Testis (tissue), 2 donors: ENCODE results near the gene FRMD3.

Experiments used
- POLR2A ChIP-seq: fragments of 450-650 bp; IDR thresholded peaks from one replicate; pipeline ENCODE4 v1.6.1; 2017; ENCODE audit warnings: antibody characterized with exemption, mild to moderate bottlenecking, moderate library complexity
- TF ChIP-seq, protein P1 (sequence below), 3 experiments: fragments of 450-650 bp in 2 of 3; fragments of 200-600 bp in 1 of 3; sonication (generic) in 1 of 3; IDR thresholded peaks; one replicate each; pipeline ENCODE4 v1.5.1; 2016 to 2019; ENCODE audit warnings: antibody characterized with exemption in 3 of 3, mild to moderate bottlenecking in 2 of 3, moderate library complexity in 1 of 3

DNA sequence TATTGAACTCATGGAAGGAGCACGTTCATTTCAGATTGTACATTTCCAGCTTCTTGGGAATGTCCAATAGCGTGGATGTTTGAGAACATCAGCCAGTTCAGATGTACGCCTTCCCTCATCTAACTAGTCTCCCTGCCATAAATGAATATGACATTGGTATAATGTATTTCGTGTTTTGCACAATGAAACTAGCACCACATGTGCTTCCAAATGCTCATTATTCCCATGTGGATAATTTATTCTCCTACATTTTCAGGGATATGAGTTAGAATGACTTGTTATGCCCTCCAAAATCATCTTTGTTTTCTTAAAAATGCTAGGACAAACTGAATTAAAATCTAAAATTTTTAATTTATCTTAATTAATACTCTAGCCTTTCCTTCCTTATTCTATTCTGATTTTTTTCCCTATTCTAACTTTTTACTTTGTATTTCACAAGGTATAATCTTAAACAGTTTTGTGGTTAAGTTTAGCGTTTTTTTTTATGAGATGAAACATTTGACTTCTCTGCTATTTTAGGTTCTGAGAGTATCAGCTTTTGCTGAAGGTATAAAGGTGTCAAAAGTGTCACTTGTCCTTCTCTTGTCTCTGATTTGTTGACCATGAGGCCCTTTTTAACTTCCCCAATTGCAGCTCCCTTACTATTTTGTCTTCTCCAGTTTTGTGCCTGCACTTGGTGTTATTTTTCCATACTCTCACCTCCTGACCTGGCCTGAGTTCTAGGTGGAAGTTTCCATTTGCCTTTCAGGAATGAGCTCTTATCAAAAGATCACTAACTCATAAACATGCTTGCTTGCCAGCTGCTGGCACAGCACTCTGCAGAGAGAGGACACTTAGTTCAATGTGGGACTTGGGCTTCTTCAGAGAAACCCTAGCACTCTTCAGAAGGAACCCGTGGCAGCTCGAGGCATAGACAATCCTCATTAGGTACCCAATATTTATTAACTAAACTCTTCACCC, 106.8 kb downstream of the FRMD3 start:
- TF ChIP-seq POLR2A, result no peak
- TF ChIP-seq, protein P1, sequence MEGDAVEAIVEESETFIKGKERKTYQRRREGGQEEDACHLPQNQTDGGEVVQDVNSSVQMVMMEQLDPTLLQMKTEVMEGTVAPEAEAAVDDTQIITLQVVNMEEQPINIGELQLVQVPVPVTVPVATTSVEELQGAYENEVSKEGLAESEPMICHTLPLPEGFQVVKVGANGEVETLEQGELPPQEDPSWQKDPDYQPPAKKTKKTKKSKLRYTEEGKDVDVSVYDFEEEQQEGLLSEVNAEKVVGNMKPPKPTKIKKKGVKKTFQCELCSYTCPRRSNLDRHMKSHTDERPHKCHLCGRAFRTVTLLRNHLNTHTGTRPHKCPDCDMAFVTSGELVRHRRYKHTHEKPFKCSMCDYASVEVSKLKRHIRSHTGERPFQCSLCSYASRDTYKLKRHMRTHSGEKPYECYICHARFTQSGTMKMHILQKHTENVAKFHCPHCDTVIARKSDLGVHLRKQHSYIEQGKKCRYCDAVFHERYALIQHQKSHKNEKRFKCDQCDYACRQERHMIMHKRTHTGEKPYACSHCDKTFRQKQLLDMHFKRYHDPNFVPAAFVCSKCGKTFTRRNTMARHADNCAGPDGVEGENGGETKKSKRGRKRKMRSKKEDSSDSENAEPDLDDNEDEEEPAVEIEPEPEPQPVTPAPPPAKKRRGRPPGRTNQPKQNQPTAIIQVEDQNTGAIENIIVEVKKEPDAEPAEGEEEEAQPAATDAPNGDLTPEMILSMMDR (IDR thresholded peaks at IDR 0.05), result no peak
